Lower leg skin (tissue), 4 donors: ENCODE results near the gene MYPN. TPM values are rescaled to one million over a fixed set of nuclear protein-coding genes. Genes with fewer than 3 reads are reported as not detected.

Experiments
- DNase-seq, 2 donors: peaks; one replicate each; pipeline ENCODE4 v3.0.0-alpha.2; 2019; ENCODE audit warnings: low spot score in 2 of 2
- H3K4me3 ChIP-seq: fragments of 200-600 bp; sonication (generic); 2 replicates; pipeline ENCODE4 v1.5.1; 2017; ENCODE audit warnings: mild to moderate bottlenecking, low read depth; ENCODE audit not compliant: poor library complexity, severe bottlenecking
- CTCF ChIP-seq, 3 donors: fragments of 450-650 bp; IDR thresholded peaks; one replicate each; pipeline ENCODE4 v1.5.1; 2016; ENCODE audit warnings: antibody characterized with exemption in 3 of 3, mild to moderate bottlenecking in 3 of 3, moderate library complexity in 2 of 3
- POLR2A ChIP-seq, 2 donors: fragments of 450-650 bp; IDR thresholded peaks; one replicate each; pipeline ENCODE4 v1.6.1; 2016 to 2017; ENCODE audit warnings: antibody characterized with exemption in 2 of 2, mild to moderate bottlenecking in 1 of 2, moderate library complexity in 1 of 2
- whole genome bisulfite sequencing, 2 donors: methylation state at CpG; one replicate each; pipeline ENCODE4 v1.1.5; 2018; 5-methylcytosine and 5-hydroxymethylcytosine counted together
- intact Hi-C: fragments of 100-400 bp; cut with DNase I; formaldehyde crosslinking; loops from one replicate; pipeline ENCODE4 v1.15.0; 2023; ENCODE audit warnings: low total_unique reads
- total RNA-seq, 4 donors: library from RNA; depleted of rRNA; stranded (reverse); fragments of >200 nt; gene quantifications; one replicate each; pipeline ENCODE4 v1.1.0, GENCODE V29; 2016

MYPN gene
- total RNA-seq, 4 donors from 2014 or later: 0.52 TPM; not detected in 3

GRCh38 chr10:68087685-68088401 lies 21.4 kb upstream of the MYPN start:
- intact Hi-C loops: no loop called here
- no peak overlapping the region for H3K4me3 ChIP-seq
- WGBS, 2 donors: 36 to 54% methylated on average over 2 of the region's 2 CpGs
- TF ChIP-seq CTCF (IDR thresholded peaks at IDR 0.05): no peak
- no peak for TF ChIP-seq POLR2A (IDR thresholded peaks at IDR 0.05)
- DNase-seq: no peak

GRCh38 chr10:68088740-68089139 lies 20.5 kb upstream of the MYPN start:
- no peak overlapping the region for H3K4me3 ChIP-seq
- 54 to 59% methylated on average over 4 of the region's 4 CpGs for WGBS, 2 donors
- intact Hi-C loops: no loop called here
- TF ChIP-seq CTCF (IDR thresholded peaks at IDR 0.05): no peak
- no peak for TF ChIP-seq POLR2A (IDR thresholded peaks at IDR 0.05)
- no peak for DNase-seq

DNA sequence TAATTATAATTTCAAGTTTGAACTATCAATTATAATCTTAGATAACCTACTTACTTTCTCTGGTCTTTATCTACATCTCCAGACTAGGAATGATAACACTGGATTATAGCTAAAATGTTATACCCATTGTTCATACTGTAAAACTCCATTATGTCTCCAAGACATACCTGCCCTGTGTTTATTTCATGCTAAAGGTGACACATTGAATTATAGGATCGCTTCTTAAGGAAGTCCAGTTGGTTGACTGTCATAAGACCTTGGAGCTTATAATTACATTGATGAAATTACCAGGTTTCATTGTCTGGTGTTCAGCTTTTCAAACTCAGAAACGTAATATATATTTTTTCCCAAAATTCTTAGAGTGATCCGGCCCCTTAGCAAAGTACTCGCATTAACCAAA lies 18.7 kb upstream of the MYPN start:
- intact Hi-C loops: loop anchor here (10.0 kb wide), 1 partner anchor 64 kb away; no protein-coding TSS in a partner anchor
- 86 to 88% methylated on average over 4 of the region's 4 CpGs for WGBS, 2 donors
- TF ChIP-seq POLR2A (IDR thresholded peaks at IDR 0.05) (no peak), CTCF (IDR thresholded peaks at IDR 0.05) (no peak)
- no peak overlapping the region for H3K4me3 ChIP-seq
- no peak for DNase-seq

DNA sequence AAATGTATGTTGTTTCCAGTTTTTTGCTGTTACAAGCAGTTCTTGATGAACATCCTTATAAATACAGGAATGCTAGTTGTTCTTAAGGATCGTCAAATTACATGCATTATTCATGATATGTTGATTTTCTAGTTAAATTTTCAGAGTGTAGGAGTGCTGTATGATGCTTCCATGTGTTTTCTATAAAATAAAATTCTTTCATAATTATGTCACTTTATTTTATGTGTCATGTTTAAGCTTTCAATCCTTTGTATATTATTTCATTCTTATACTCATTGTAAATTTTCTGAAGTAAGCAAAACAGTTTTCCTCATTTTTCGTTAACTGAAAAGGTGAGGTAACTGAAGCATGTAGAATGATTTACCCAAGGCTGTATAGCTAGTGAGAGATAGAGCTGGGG lies 16.8 kb upstream of the MYPN start:
- DNase-seq: no peak
- no peak for TF ChIP-seq CTCF (IDR thresholded peaks at IDR 0.05)
- TF ChIP-seq POLR2A (IDR thresholded peaks at IDR 0.05): no peak
- intact Hi-C loops: loop anchor here (10.0 kb wide), 1 partner anchor 62 kb away; no protein-coding TSS in a partner anchor
- no peak overlapping the region for H3K4me3 ChIP-seq
- 83 to 84% methylated on average over 2 of the region's 2 CpGs for WGBS, 2 donors

DNA sequence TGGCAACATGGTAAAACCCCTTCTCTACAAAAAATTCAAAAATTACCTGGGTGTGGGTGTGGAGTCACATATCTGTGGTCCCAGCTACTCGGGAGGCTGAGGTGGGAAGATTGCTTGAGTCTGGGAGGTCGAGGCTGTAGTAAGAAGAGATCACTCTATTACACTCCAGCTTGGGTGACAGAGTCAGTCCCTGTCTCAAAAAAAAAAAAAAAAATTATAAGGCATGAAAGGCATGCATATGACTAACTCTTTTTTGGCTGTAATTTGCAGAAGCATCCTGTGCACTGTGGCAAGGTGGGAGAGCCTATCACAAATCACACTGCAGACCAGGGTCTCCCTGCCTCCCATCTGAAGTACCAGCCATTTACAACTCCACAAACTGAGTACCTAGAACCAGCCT lies 14.1 kb upstream of the MYPN start:
- TF ChIP-seq CTCF (IDR thresholded peaks at IDR 0.05) (no peak), POLR2A (IDR thresholded peaks at IDR 0.05) (no peak)
- intact Hi-C loops: loop anchor here (10.0 kb wide), 1 partner anchor 60 kb away; no protein-coding TSS in a partner anchor
- no peak overlapping the region for H3K4me3 ChIP-seq
- 58 to 80% methylated on average over 2 of the region's 2 CpGs for WGBS, 2 donors
- DNase-seq: no peak
